SK-N-SH (cell line): ENCODE measurements around the gene SPTBN1.

Source experiments
- CHD2 ChIP-seq: fragments of 150-350 bp; IDR thresholded peaks from 2 replicates; pipeline ENCODE4 v1.6.1; 2018; ENCODE audit warnings: low read length; ENCODE audit not compliant: partially characterized antibody
- EZH2phosphoT487 ChIP-seq: fragments of 200-600 bp; sonication (generic); IDR thresholded peaks from 2 replicates; pipeline ENCODE4 v1.6.1; 2017; ENCODE audit warnings: low read depth, mixed run types, mild to moderate bottlenecking, antibody characterized with exemption, moderate library complexity, borderline replicate concordance
- GABPA ChIP-seq: IDR thresholded peaks from 2 replicates; pipeline ENCODE4 v1.4.0; 2012; ENCODE audit warnings: low read depth, mild to moderate bottlenecking
- MEF2A ChIP-seq: IDR thresholded peaks from 2 replicates; pipeline ENCODE4 v1.4.0; 2012; ENCODE audit warnings: low read depth, borderline replicate concordance
- MXI1 ChIP-seq: IDR thresholded peaks from 2 replicates; pipeline ENCODE4 v1.6.1; 2012; ENCODE audit warnings: mild to moderate bottlenecking, low read depth, low read length, improper control_type of control experiment
- POLR2AphosphoS5 ChIP-seq: IDR thresholded peaks from 2 replicates; pipeline ENCODE4 v1.6.1; 2012; ENCODE audit warnings: low read depth, low read length
- RAD21 ChIP-seq: IDR thresholded peaks from 2 replicates; pipeline ENCODE4 v1.6.1; 2012; ENCODE audit warnings: mild to moderate bottlenecking, low read length
- TAF1 ChIP-seq: IDR thresholded peaks from 2 replicates; pipeline ENCODE4 v1.6.1; 2012; ENCODE audit warnings: low read depth, mild to moderate bottlenecking, low read length, moderate library complexity, borderline replicate concordance
- YY1 ChIP-seq: IDR thresholded peaks from 2 replicates; pipeline ENCODE4 v1.4.0; 2012; ENCODE audit warnings: low read depth, mild to moderate bottlenecking
- TF ChIP-seq, protein P1 (sequence below): fragments of 200-600 bp; sonication (generic); IDR thresholded peaks from 2 replicates; pipeline ENCODE4 v1.6.1; 2017; ENCODE audit warnings: antibody characterized with exemption, mild to moderate bottlenecking, moderate library complexity
- TF ChIP-seq, protein P2 (sequence below): IDR thresholded peaks from 2 replicates; pipeline ENCODE4 v1.4.0; 2012; ENCODE audit warnings: low read depth
- TF ChIP-seq, protein P3 (sequence below): fragments of 150-350 bp; IDR thresholded peaks from 2 replicates; pipeline ENCODE4 v1.6.1; 2017; ENCODE audit warnings: antibody characterized with exemption, low read length, low read depth, borderline replicate concordance

DNA sequence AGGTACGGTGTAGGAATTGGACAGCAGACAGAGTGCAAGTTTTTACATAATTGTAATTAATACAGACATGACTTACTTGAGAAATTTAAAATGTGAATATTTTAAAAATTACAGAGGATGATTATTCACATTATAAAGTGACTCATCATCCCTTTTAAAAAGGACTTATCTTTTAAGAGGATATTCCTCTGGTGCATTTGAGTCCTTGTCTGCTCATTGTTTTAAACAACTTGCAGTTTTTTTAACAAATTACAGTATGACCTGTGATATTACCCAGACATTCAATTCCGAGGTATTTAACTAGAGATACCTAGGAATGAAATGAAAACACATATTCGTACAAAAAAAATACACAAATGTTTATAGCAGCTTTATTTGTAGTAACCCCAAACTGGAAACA is 38.0 kb downstream of the SPTBN1 start:
- TF ChIP-seq POLR2AphosphoS5: no peak
- TF ChIP-seq, protein P1, sequence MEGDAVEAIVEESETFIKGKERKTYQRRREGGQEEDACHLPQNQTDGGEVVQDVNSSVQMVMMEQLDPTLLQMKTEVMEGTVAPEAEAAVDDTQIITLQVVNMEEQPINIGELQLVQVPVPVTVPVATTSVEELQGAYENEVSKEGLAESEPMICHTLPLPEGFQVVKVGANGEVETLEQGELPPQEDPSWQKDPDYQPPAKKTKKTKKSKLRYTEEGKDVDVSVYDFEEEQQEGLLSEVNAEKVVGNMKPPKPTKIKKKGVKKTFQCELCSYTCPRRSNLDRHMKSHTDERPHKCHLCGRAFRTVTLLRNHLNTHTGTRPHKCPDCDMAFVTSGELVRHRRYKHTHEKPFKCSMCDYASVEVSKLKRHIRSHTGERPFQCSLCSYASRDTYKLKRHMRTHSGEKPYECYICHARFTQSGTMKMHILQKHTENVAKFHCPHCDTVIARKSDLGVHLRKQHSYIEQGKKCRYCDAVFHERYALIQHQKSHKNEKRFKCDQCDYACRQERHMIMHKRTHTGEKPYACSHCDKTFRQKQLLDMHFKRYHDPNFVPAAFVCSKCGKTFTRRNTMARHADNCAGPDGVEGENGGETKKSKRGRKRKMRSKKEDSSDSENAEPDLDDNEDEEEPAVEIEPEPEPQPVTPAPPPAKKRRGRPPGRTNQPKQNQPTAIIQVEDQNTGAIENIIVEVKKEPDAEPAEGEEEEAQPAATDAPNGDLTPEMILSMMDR: no peak
- no peak for TF ChIP-seq TAF1
- no peak for TF ChIP-seq RAD21
- TF ChIP-seq GABPA: no peak
- no peak for TF ChIP-seq EZH2phosphoT487
- TF ChIP-seq MEF2A: no peak
- TF ChIP-seq, protein P2, sequence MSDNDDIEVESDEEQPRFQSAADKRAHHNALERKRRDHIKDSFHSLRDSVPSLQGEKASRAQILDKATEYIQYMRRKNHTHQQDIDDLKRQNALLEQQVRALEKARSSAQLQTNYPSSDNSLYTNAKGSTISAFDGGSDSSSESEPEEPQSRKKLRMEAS: no peak
- no peak for TF ChIP-seq CHD2
- TF ChIP-seq, protein P3, sequence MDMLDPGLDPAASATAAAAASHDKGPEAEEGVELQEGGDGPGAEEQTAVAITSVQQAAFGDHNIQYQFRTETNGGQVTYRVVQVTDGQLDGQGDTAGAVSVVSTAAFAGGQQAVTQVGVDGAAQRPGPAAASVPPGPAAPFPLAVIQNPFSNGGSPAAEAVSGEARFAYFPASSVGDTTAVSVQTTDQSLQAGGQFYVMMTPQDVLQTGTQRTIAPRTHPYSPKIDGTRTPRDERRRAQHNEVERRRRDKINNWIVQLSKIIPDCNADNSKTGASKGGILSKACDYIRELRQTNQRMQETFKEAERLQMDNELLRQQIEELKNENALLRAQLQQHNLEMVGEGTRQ: no peak
- TF ChIP-seq YY1: no peak
- no peak for TF ChIP-seq MXI1
